HepG2 (cell line): ENCODE data around the gene CD14. TPM values are rescaled to one million over a fixed set of nuclear protein-coding genes. Genes with fewer than 3 reads are reported as not detected.
"Not testable (repeated sequence)": the region's sequence is repeated elsewhere in the genome, so short reads cannot be mapped to it uniquely, and the experiment has no call there.

Experiments
- ATAC-seq: fragments of 200-7000 bp; cut with Tn5 transposase; 3 replicates; pipeline ENCODE4 v1.9.1; 2020; ENCODE audit warnings: mild to moderate bottlenecking, moderate library complexity
- BruUV-seq: library from RNA; stranded (reverse); fragments of 400-500 nt; replicated peaks from 2 replicates; lab custom pipeline; 2021; lab: Mats Ljungman, UMichigan
- CTCF ChIA-PET: fragments of 300-600 bp; formaldehyde crosslinking; extraction: SDS; loops from one replicate; lab custom pipeline; 2021; ENCODE audit warnings: low total read pairs, inconsistent platforms, low intra/inter-chr PET ratio; lab: Yijun Ruan, JAX
- POLR2A ChIA-PET: fragments of 350-600 bp; sonication (Branson Sonifier 250); formaldehyde crosslinking; loops from one replicate; lab custom pipeline; 2020; ENCODE audit warnings: antibody characterized with exemption, inconsistent platforms; lab: Yijun Ruan, JAX
- DNase-seq: peaks from one replicate; pipeline ENCODE4 v3.0.0-alpha.2; 2015; ENCODE audit warnings: low spot score
- FAIRE-seq: peaks from 3 replicates; lab custom pipeline; 2011; peaks lifted over from hg19 to GRCh38; lab: Jason Lieb, UNC
- H2AFZ ChIP-seq: one replicate; pipeline ENCODE4 v1.6.1; 2011; ENCODE audit warnings: low read length, inconsistent platforms
- H3K27ac ChIP-seq: fragments of 300-600 bp; 3 replicates; pipeline ENCODE4 v1.8.0; 2011; ENCODE audit warnings: mixed run types, mild to moderate bottlenecking, mixed read lengths, low read length, inconsistent platforms; ENCODE audit not compliant: insufficient read depth; ENCODE audit errors: extremely low read length
- H3K27me3 ChIP-seq, 2 experiments: fragments of 200-600 bp in 1 of 2; 2 replicates in 1 of 2; 3 replicates in 1 of 2; pipeline versions ENCODE4 v1.6.0 to v1.8.0; 2011; ENCODE audit warnings: low read length in 2 of 2, mild to moderate bottlenecking in 2 of 2, moderate library complexity in 2 of 2, inconsistent platforms in 1 of 2; ENCODE audit not compliant: insufficient read depth in 2 of 2, control insufficient read depth in 1 of 2
- H3K36me3 ChIP-seq, 2 experiments: fragments of 200-600 bp in 1 of 2; replicated peaks in 1 of 2; 2 replicates in 1 of 2; 3 replicates in 1 of 2; pipeline versions ENCODE4 v1.5.1 to v1.8.0; 2011; ENCODE audit warnings: low read length in 2 of 2, inconsistent platforms in 1 of 2; ENCODE audit not compliant: insufficient read depth in 2 of 2, control insufficient read depth in 1 of 2
- H3K4me1 ChIP-seq: 2 replicates; pipeline ENCODE4 v1.5.1; 2012; ENCODE audit warnings: low read length, inconsistent platforms; ENCODE audit not compliant: insufficient read depth
- H3K4me2 ChIP-seq: 2 replicates; pipeline ENCODE4 v1.6.0; 2011; ENCODE audit warnings: low read depth, low read length, inconsistent platforms
- H3K4me3 ChIP-seq, 3 experiments: fragments of 200-600 bp in 1 of 3; sonication (generic), shearing (Covaris generic) in 1 of 3; replicated peaks in 1 of 3; 2 replicates each; pipeline ENCODE4 v1.5.1; 2011 to 2016; ENCODE audit warnings: low read length in 3 of 3, inconsistent platforms in 2 of 3, low read depth in 2 of 3, mild to moderate bottlenecking in 2 of 3, control low read depth in 1 of 3, mixed read lengths in 1 of 3; ENCODE audit not compliant: insufficient read depth in 1 of 3
- H3K79me2 ChIP-seq: one replicate; pipeline ENCODE4 v1.6.1; 2011; ENCODE audit warnings: low read length, inconsistent platforms; ENCODE audit not compliant: insufficient read depth
- H3K9ac ChIP-seq: 2 replicates; pipeline ENCODE4 v1.6.0; 2011; ENCODE audit warnings: mild to moderate bottlenecking, low read depth, low read length, inconsistent platforms; ENCODE audit not compliant: insufficient read depth
- H3K9me3 ChIP-seq: 2 replicates; pipeline ENCODE4 v1.5.1; 2012; ENCODE audit warnings: mild to moderate bottlenecking, low read length
- H4K20me1 ChIP-seq: 2 replicates; pipeline ENCODE4 v1.6.0; 2011; ENCODE audit warnings: inconsistent platforms, mild to moderate bottlenecking, low read length, moderate library complexity; ENCODE audit not compliant: insufficient read depth
- CHCHD3 ChIP-seq: sonication (generic); formaldehyde crosslinking; IDR thresholded peaks from 2 replicates; pipeline ENCODE4 v1.8.0; 2022; ENCODE audit warnings: mild to moderate bottlenecking, missing genetic modification reagents, moderate library complexity
- CSRNP2 ChIP-seq: sonication (generic); formaldehyde crosslinking; conservative IDR thresholded peaks from 2 replicates; pipeline ENCODE4 v1.8.0; 2022; ENCODE audit warnings: low read depth, missing genetic modification reagents
- GABPA ChIP-seq, 2 experiments: IDR thresholded peaks; 2 replicates each; pipeline ENCODE4 v1.6.1; 2011 to 2016; ENCODE audit warnings: low read depth in 2 of 2, low read length in 1 of 2, missing biosample characterization in 1 of 2, missing genetic modification characterization in 1 of 2
- JARID2 ChIP-seq: sonication (generic); formaldehyde crosslinking; IDR thresholded peaks from 2 replicates; pipeline ENCODE4 v1.8.1; 2023; ENCODE audit warnings: missing genetic modification reagents, inconsistent platforms; ENCODE audit not compliant: insufficient replicate concordance
- KDM5B ChIP-seq: sonication (generic); formaldehyde crosslinking; IDR thresholded peaks from 2 replicates; pipeline ENCODE4 v1.4.0; 2020; ENCODE audit warnings: missing genetic modification reagents, mild to moderate bottlenecking, borderline replicate concordance
- NFE2 ChIP-seq: sonication (generic); formaldehyde crosslinking; IDR thresholded peaks from 2 replicates; pipeline ENCODE4 v1.4.0; 2020; ENCODE audit warnings: missing genetic modification reagents
- PHF5A ChIP-seq: IDR thresholded peaks from one replicate; pipeline ENCODE4 v1.6.1; 2018; ENCODE audit warnings: low read depth, missing genetic modification reagents; ENCODE audit not compliant: unreplicated experiment
- RCOR2 ChIP-seq: IDR thresholded peaks from 2 replicates; pipeline ENCODE4 v1.6.1; 2016; ENCODE audit warnings: missing biosample characterization, missing genetic modification reagents
- TBP ChIP-seq: sonication (generic); formaldehyde crosslinking; IDR thresholded peaks from 2 replicates; pipeline ENCODE4 v1.5.0; 2020; ENCODE audit warnings: missing genetic modification reagents
- ZC3H4 ChIP-seq: sonication (generic); formaldehyde crosslinking; IDR thresholded peaks from 2 replicates; pipeline ENCODE4 v1.4.0; 2020; ENCODE audit warnings: missing genetic modification reagents, borderline replicate concordance
- ZKSCAN8 ChIP-seq: IDR thresholded peaks from 2 replicates; pipeline ENCODE4 v1.6.1; 2016; ENCODE audit warnings: borderline replicate concordance, missing genetic modification reagents, missing compliant biosample characterization
- ZNF281 ChIP-seq: sonication (generic); formaldehyde crosslinking; IDR thresholded peaks from 2 replicates; pipeline ENCODE4 v1.4.0; 2020; ENCODE audit warnings: missing genetic modification reagents, borderline replicate concordance
- ZNF3 ChIP-seq: IDR thresholded peaks from 2 replicates; pipeline ENCODE4 v1.7.0; 2017; ENCODE audit warnings: inconsistent platforms
- ZNF567 ChIP-seq: sonication (generic); formaldehyde crosslinking; IDR thresholded peaks from 2 replicates; pipeline ENCODE4 v1.8.1; 2023; ENCODE audit warnings: mild to moderate bottlenecking, missing genetic modification reagents, borderline replicate concordance
- ZNF644 ChIP-seq: IDR thresholded peaks from 2 replicates; pipeline ENCODE4 v1.6.1; 2016; ENCODE audit warnings: low read depth
- WGBS: methylation state at CpG from one replicate; pipeline ENCODE4 v1.1.6; 2017; ENCODE audit warnings: low lambda C conversion rate; 5-methylcytosine and 5-hydroxymethylcytosine counted together
- in situ Hi-C: cut with HindIII; loops from 2 replicates; pipeline ENCODE4 v1.10.0; 2017; ENCODE audit warnings: low pct_unique_long_range_greater_than_20kb; ENCODE audit not compliant: extremely low pct_ligation_motif_present
- intact Hi-C: fragments of 100-400 bp; cut with micrococcal nuclease; formaldehyde crosslinking; loops from one replicate; pipeline ENCODE4 v1.10.0; 2022; ENCODE audit not compliant: unreplicated experiment
- polyA plus RNA-seq, 8 experiments: library from polyadenylated mRNA; depleted of rRNA in 3 of 8; stranded (reverse) in 7 of 8; unstranded in 1 of 8; fragments of >200 nt; fragmentation: Illumina TruSeq in 4 of 8; extraction: Trizol in 4 of 8; gene quantifications; 2 replicates each; pipeline versions ENCODE4 v1.2.1 to v1.2.3, GENCODE V29; 2011 to 2016; ENCODE audit warnings: low read depth in 4 of 8, missing spikeins in 1 of 8, mixed read lengths in 1 of 8; ENCODE audit not compliant: insufficient read depth in 1 of 8
- total RNA-seq, 5 experiments: library from RNA; depleted of rRNA; stranded (reverse); fragments of >200 nt; fragmentation: Illumina TruSeq; extraction: Trizol; gene quantifications; 2 replicates each; pipeline ENCODE4 v1.2.3, GENCODE V29; 2016; ENCODE audit warnings: low read depth in 1 of 5

CD14 gene
- total and polyA plus RNA-seq, 2 of the 13 experiments (the other 11 are each of a cell fraction or from before 2014, with no cell fraction given) = 1.7 to 4.7 TPM

DNA sequence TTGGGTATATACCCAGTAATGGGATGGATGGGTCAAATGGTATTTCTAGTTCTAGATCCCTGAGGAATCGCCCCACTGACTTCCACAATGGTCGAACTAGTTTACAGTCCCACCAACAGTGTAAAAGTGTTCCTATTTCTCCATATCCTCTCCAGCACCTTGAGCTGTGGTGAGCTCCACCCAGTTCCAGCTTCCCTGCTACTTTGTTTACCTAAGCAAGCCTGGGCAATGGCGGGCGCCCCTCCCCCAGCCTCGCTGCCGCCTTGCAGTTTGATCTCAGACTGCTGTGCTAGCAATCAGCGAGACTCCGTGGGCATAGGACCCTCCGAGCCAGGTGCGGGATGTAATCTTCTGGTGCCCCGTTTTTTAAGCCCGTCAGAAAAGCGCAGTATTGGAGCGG, 39.9 kb downstream of the CD14 start:
- DNase-seq, FAIRE-seq, H3K27ac ChIP-seq, H3K9ac ChIP-seq, H3K4me3 ChIP-seq, H3K27me3 ChIP-seq, H3K36me3 ChIP-seq, intact Hi-C loops, H4K20me1 ChIP-seq, H3K9me3 ChIP-seq, H3K79me2 ChIP-seq, ATAC-seq, BruUV-seq, CTCF ChIA-PET, H2AFZ ChIP-seq, in situ Hi-C loops, POLR2A ChIA-PET, H3K4me2 ChIP-seq: not testable (repeated sequence)
- peaks cover 13% of the 10 kb centered on the region for H3K4me1 ChIP-seq
- 60% methylated on average over 8 of the region's 14 CpGs for WGBS
- peak; percentile 77; the same call in 1 of the 2 replicates for TF ChIP-seq ZNF281 (CRISPR knock-in tag)

DNA sequence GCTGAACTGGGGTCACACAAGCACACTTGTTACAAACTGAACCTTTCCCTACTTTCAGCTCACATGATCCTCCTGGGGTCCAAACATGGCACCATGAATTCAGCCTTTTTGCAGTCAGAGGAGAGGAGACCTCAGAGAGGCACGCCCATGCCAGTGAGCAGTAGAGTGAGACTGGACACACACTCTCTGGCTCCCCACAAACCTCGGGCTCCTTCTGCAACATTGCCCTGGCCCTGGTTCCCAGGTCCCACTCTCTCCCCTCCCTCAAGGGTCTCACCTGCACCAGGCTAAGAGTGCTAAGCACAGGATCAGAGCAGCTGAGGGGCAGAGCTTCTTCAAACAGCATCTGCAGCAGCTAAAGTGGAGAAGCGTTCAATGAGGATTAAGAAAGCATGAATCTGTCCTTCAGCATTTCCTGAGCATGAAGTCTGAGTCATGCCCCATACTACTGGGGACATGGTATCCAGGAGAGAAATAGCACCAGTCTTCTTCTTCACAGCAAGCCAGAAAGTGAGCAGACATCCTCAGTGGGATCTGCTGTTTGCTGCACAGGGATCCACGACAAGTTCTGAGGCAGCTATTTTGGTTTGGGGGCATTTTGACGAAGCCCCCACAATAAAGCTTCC, 41.1 kb downstream of the CD14 start:
- H2AFZ ChIP-seq = no peak overlapping the region
- no peak overlapping the region for H3K4me2 ChIP-seq
- no peaks in the 10 kb centered on the region for H4K20me1 ChIP-seq
- H3K9me3 ChIP-seq = no peaks in the 10 kb centered on the region
- 44% methylated on average over 5 of the region's 5 CpGs for WGBS
- H3K27me3 ChIP-seq = no peaks in the 10 kb centered on the region; a peak in 1 of 5 replicates
- no peak overlapping the region for H3K27ac ChIP-seq
- CTCF ChIA-PET = no interaction called here
- no peaks in the 10 kb centered on the region for H3K36me3 ChIP-seq
- H3K4me3 ChIP-seq = no peak overlapping the region
- no peak for FAIRE-seq
- BruUV-seq = no TSS peak
- H3K9ac ChIP-seq = no peak overlapping the region
- H3K4me1 ChIP-seq = peaks cover 13% of the 10 kb centered on the region
- H3K79me2 ChIP-seq = no peaks in the 10 kb centered on the region
- in situ Hi-C loops = no loop called here
- ATAC-seq = peak; percentile 60
- DNase-seq = no peak
- POLR2A ChIA-PET = no interaction called here
- intact Hi-C loops = no loop called here
- TF ChIP-seq ZNF644 (CRISPR knock-in tag) (no peak), KDM5B (CRISPR knock-in tag) (no peak), CSRNP2 (CRISPR knock-in tag) (no peak), NFE2 (no peak), ZKSCAN8 (CRISPR knock-in tag) (no peak), ZNF3 (CRISPR knock-in tag) (no peak), JARID2 (CRISPR knock-in tag) (no peak), RCOR2 (CRISPR knock-in tag) (no peak), CHCHD3 (CRISPR knock-in tag) (no peak), TBP (CRISPR knock-in tag) (no peak), GABPA (IDR thresholded peaks at IDR 0.05; ENCODE audit: low read depth, low read length) (no peak), GABPA (CRISPR knock-in tag; IDR thresholded peaks at IDR 0.05; ENCODE audit: low read depth) (no peak), ZC3H4 (CRISPR knock-in tag) (no peak), PHF5A (CRISPR knock-in tag) (no peak), ZNF567 (no peak)
